Panc1 (cell line): ENCODE measurements around the gene RAPGEF1. TPM values are rescaled to one million over a fixed set of nuclear protein-coding genes. Genes with fewer than 3 reads are reported as not detected.
A peak's percentile ranks its signal among the peaks of the same experiment; 100 is the strongest.
"Not testable (repeated sequence)": the region's sequence is repeated elsewhere in the genome, so short reads cannot be mapped to it uniquely, and the experiment has no call there.

Experiments
- ATAC-seq: fragments of 200-7000 bp; cut with Tn5 transposase; 2 replicates; pipeline ENCODE4 v1.9.1; 2020; ENCODE audit warnings: mild to moderate bottlenecking, moderate library complexity
- BruUV-seq: library from RNA; stranded (reverse); fragments of 400-500 nt; replicated peaks from 2 replicates; lab custom pipeline; 2021; lab: Mats Ljungman, UMichigan
- CTCF ChIA-PET: fragments of 300-600 bp; sonication (Branson Sonifier 250); formaldehyde crosslinking; loops from one replicate; lab custom pipeline; 2022; ENCODE audit warnings: antibody characterized with exemption; lab: Charles Lee
- POLR2A ChIA-PET: fragments of 300-600 bp; sonication (Branson Sonifier 250); formaldehyde crosslinking; loops from one replicate; lab custom pipeline; 2022; ENCODE audit warnings: antibody characterized with exemption; lab: Charles Lee
- DNase-seq: peaks from one replicate; pipeline ENCODE4 v3.0.0-alpha.2; 2010; ENCODE audit warnings: low read depth, low spot score
- H3K27ac ChIP-seq: 2 replicates; pipeline ENCODE4 v1.5.1; 2011; ENCODE audit warnings: mild to moderate bottlenecking, low read length, inconsistent platforms
- H3K27me3 ChIP-seq: fragments of 200-500 bp; sonication (Bioruptor generic); 2 replicates; pipeline ENCODE4 v1.6.0; 2014; ENCODE audit warnings: low read length, inconsistent platforms; ENCODE audit not compliant: control insufficient read depth, insufficient read depth
- H3K36me3 ChIP-seq: fragments of 200-500 bp; sonication (Bioruptor generic); 2 replicates; pipeline ENCODE4 v1.5.1; 2014; ENCODE audit warnings: inconsistent platforms, mild to moderate bottlenecking, low read length, moderate library complexity; ENCODE audit not compliant: control insufficient read depth, insufficient read depth
- H3K4me1 ChIP-seq: 2 replicates; pipeline ENCODE4 v1.5.1; 2011; ENCODE audit warnings: inconsistent platforms, mild to moderate bottlenecking, low read length, moderate library complexity; ENCODE audit not compliant: control insufficient read depth, insufficient read depth
- H3K4me3 ChIP-seq, 2 experiments: 2 replicates each; pipeline ENCODE4 v1.5.1; 2011 to 2012; ENCODE audit warnings: low read depth in 2 of 2, low read length in 2 of 2, mild to moderate bottlenecking in 2 of 2, inconsistent platforms in 1 of 2, moderate library complexity in 1 of 2
- H3K9me3 ChIP-seq: fragments of 200-500 bp; sonication (Bioruptor generic); 2 replicates; pipeline ENCODE4 v1.5.1; 2014; ENCODE audit warnings: low read depth, mild to moderate bottlenecking, inconsistent platforms, low read length, moderate library complexity; ENCODE audit not compliant: control insufficient read depth, insufficient read depth
- CTCF ChIP-seq: fragments of 450-650 bp; IDR thresholded peaks from 2 replicates; pipeline ENCODE4 v1.5.1; 2017; ENCODE audit warnings: mild to moderate bottlenecking
- POLR2AphosphoS5 ChIP-seq: IDR thresholded peaks from 2 replicates; pipeline ENCODE4 v1.6.1; 2012; ENCODE audit warnings: mild to moderate bottlenecking, low read depth, low read length, moderate library complexity
- REST ChIP-seq, 2 experiments: IDR thresholded peaks; 2 replicates each; pipeline ENCODE4 v1.6.1; 2011 to 2012; ENCODE audit warnings: low read depth in 2 of 2, control low read depth in 1 of 2, low read length in 1 of 2, mild to moderate bottlenecking in 1 of 2, moderate library complexity in 1 of 2; ENCODE audit not compliant: insufficient read depth in 1 of 2
- SIN3A ChIP-seq: IDR thresholded peaks from 2 replicates; pipeline ENCODE4 v1.6.1; 2012; ENCODE audit warnings: low read depth, mild to moderate bottlenecking, low read length, moderate library complexity, borderline replicate concordance; ENCODE audit not compliant: insufficient read depth
- TCF7L2 ChIP-seq: IDR thresholded peaks from 2 replicates; pipeline ENCODE4 v1.6.1; 2011; ENCODE audit warnings: mild to moderate bottlenecking, low read depth, low read length, inconsistent platforms
- in situ Hi-C: cut with HindIII; loops from 2 replicates; pipeline ENCODE4 v1.10.0; 2016; ENCODE audit warnings: low sequenced_read_pairs, low pct_unique_long_range_greater_than_20kb
- intact Hi-C: fragments of 100-400 bp; cut with micrococcal nuclease; formaldehyde crosslinking; loops from one replicate; pipeline ENCODE4 v1.10.0; 2022; ENCODE audit not compliant: unreplicated experiment
- total RNA-seq: library from RNA; stranded (reverse); gene quantifications from one replicate; pipeline ENCODE4 v1.2.1, GENCODE V29; 2021; ENCODE audit not compliant: unreplicated experiment

RAPGEF1 gene
- total RNA-seq, 1 experiment from 2014 or later: 86.8 TPM

- TF ChIP-seq CTCF (no peak), POLR2AphosphoS5 (no peak), REST (IDR thresholded peaks at IDR 0.05; ENCODE audit: insufficient read depth in 1 of 2, low read depth in 2 of 2, low read length in 1 of 2) (no peak), TCF7L2 (no peak), SIN3A (no peak)
- ATAC-seq (no peak), DNase-seq (no peak)
- Histone ChIP-seq H3K4me1 (peaks cover 58% of the 10 kb centered on the region), H3K9me3 (no peaks in the 10 kb centered on the region), H3K4me3 (no peak overlapping the region), H3K36me3 (no peaks in the 10 kb centered on the region), H3K27ac (peak overlapping the region; percentile 95), H3K27me3 (no peaks in the 10 kb centered on the region)
- no TSS peak for BruUV-seq
- intact Hi-C loops: no loop called here
- POLR2A ChIA-PET: no interaction called here
- CTCF ChIA-PET: no interaction called here
- in situ Hi-C loops: no loop called here
These were observed 82.9 kb downstream of the RAPGEF1 start for GRCh38 chr9:131657037-131657377.

DNA sequence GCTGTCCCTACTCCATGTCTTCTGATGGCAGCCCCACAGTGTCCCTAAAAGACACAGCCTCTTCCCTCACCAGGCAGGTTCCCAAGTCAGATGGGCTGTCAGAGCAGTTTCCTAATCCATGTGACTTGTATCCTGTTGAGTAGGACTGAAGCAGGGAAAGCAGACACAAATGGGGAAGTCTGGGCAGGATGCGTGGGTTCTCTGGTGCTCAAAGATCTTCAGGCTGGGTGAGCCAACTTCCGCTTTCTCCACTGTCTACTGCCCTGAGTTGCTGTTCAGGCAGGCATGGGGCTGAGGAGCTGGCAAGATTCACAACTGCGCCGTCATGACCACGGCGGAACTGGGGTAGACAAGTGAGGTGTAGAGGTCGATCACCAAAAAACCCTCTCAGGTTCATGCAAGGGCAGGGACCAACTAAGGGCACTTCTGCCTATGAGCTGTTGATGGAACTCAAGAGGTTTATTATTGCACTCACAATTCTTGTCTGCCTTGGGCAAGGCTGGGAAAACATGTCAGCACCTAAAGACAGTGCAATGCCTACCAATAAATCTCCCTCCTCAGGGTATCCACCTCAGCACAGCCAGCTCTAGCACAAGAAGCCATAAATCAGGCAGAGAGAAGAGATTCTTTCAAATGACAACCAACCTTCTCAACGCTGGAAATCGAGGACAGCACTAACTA lies 83.4 kb downstream of the RAPGEF1 start:
- no TSS peak for BruUV-seq
- in situ Hi-C loops: no loop called here
- TF ChIP-seq POLR2AphosphoS5 (no peak), SIN3A (no peak), CTCF (no peak), REST (IDR thresholded peaks at IDR 0.05; ENCODE audit: insufficient read depth in 1 of 2, low read depth in 2 of 2, low read length in 1 of 2) (no peak), TCF7L2 (no peak)
- Histone ChIP-seq H3K27me3 (no peaks in the 10 kb centered on the region), H3K9me3 (no peaks in the 10 kb centered on the region), H3K4me3 (no peak overlapping the region), H3K27ac (peak overlapping the region; percentile 95), H3K36me3 (no peaks in the 10 kb centered on the region), H3K4me1 (peaks cover 56% of the 10 kb centered on the region)
- ChIA-PET CTCF (no interaction called here), POLR2A (no interaction called here)
- DNase-seq (no peak), ATAC-seq (no peak)
- intact Hi-C loops: no loop called here

GRCh38 chr9:131654369-131654768 lies 85.5 kb downstream of the RAPGEF1 start:
- H3K27ac ChIP-seq, H3K27me3 ChIP-seq, H3K9me3 ChIP-seq, BruUV-seq, H3K36me3 ChIP-seq, H3K4me3 ChIP-seq, CTCF ChIA-PET, in situ Hi-C loops, intact Hi-C loops, ATAC-seq, POLR2A ChIA-PET, DNase-seq: not testable (repeated sequence)
- peaks cover 40% of the 10 kb centered on the region for H3K4me1 ChIP-seq
